Suprapubic skin (tissue), 3 donors: ENCODE data around the gene MYO7B.

Experiments
- CTCF ChIP-seq, 2 donors: fragments of 200-600 bp in 1 of 2; fragments of 450-650 bp in 1 of 2; sonication (generic) in 1 of 2; IDR thresholded peaks; one replicate each; pipeline ENCODE4 v1.5.1; 2016 to 2019; ENCODE audit warnings: antibody characterized with exemption in 2 of 2, mild to moderate bottlenecking in 1 of 2, moderate library complexity in 1 of 2
- EP300 ChIP-seq: sonication (generic); formaldehyde crosslinking; IDR thresholded peaks from one replicate; pipeline ENCODE4 v1.6.1; 2017; ENCODE audit warnings: antibody characterized with exemption

- TF ChIP-seq CTCF (IDR thresholded peaks at IDR 0.05) (no peak), EP300 (no peak)
Measured at GRCh38 chr2:127589841-127590240, 54.4 kb downstream of the MYO7B start.
